Stimulated activated CD8-positive, alpha-beta memory T cell treated with anti-CD3 and anti-CD28 coated beads, Interleukin-15, amount 100 ng/mL, for 24 hours (primary cell): Measurements from ENCODE around the gene ELMO2.

Experiments used
- DNase-seq: peaks from one replicate; pipeline ENCODE4 v3.0.0-alpha.2; 2020; ENCODE audit warnings: low read depth

The ELMO2 gene

GRCh38 chr20:46330831-46331371 lies 75.5 kb downstream of the ELMO2 start:
- no peak for DNase-seq

- DNase-seq: no peak
These were observed 76.2 kb downstream of the ELMO2 start for GRCh38 chr20:46330072-46330763.

GRCh38 chr20:46328200-46328882 lies 78.1 kb downstream of the ELMO2 start:
- no peak for DNase-seq

DNA sequence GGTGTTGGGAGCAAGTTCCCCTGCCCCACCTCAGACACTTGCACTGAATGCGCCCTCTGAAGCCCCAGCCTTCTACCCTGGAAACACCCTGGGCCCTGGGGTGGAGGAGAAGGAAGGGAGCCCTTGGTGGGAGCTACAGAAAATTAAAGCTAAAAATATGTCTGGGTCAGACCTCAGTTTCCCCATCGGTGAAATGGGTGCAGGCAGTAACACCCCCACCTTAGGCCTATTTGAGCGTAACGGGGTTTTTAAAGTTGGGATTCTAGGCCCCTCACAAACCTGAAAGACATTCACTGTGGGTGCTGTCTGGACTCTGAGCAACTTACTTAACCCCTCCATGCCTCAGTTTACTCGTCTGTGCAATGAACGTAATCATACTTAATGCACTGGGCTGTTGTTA lies 78.9 kb downstream of the ELMO2 start:
- DNase-seq: no peak

DNA sequence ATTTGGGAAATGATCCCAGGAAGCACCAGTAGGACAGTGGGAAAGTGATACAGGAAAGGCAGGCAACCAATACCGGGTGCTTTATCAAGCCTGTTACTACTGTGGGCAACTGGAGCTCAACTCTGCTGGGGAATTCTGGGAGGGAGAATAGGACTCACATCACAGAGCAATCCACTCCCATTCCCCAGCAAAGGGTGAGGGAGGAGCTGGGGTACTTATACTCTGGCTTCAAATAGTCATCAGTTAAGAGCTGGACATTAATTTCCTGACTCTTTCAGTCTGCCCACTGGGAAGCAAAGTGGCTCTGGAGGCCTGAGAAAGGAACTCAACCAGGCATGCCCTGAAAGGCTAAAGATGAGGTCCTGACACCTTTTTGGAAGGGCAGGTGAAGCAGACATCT lies 80.6 kb downstream of the ELMO2 start:
- no peak for DNase-seq

DNA sequence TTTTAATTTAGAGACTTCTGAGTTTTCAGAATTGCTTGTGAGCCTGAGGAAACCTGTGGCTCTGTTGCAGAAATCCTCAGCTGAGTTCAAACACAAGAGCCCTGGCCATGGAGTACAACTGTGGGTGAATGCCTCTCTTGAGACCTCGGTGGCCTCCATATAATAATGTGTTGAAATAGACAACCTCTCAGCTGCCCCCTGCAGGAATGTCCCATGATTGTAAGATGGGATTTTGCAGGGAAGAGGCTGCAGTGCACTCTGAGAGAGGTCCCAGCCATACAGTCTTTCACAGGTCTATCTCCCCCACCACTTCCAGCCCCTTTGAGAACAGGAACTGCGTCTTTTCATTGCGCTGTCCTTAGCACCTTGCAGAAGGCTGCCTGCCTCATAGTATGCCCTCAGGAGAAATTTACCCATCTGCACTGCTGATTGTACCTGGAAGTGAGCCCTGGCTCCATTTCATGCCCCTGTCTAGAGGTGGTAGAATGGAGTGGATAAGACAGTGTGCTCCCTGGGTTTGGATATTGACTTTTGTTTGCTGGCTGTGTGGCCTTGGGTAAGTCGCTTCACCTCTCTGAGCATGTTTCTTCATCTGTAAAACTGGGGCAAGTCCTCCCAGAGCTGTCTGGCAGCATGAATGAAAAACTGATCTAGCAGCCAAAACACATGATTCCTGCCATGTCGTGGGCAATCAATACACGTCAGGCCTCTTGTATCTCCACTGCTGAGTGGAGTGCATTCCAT lies 81.3 kb downstream of the ELMO2 start:
- DNase-seq: no peak

GRCh38 chr20:46324379-46324778 lies 82.0 kb downstream of the ELMO2 start:
- no peak for DNase-seq

- DNase-seq: no peak
These were observed 82.9 kb downstream of the ELMO2 start for GRCh38 chr20:46323557-46323956.

DNA sequence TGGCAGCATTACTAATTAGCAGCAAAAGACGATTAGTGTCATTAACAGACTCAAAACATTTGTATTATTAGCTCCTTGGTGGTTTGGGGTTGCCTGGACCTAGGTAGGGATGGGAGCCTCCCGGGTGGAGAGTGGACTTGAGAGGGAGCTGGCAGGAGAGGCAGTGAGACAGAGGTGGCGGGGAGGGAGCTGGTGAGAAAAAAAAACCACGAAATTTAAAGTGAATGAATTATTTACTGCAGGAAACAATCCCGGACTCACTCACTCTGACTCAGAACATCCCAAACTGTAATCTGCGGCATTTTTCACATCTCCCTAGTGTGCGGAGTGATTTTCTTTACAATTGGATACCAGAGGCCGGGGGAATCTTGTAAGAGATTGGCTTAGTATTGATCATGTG lies 83.8 kb downstream of the ELMO2 start:
- no peak for DNase-seq

- no peak for DNase-seq
These were observed 88.7 kb downstream of the ELMO2 start for GRCh38 chr20:46317685-46318177.

DNA sequence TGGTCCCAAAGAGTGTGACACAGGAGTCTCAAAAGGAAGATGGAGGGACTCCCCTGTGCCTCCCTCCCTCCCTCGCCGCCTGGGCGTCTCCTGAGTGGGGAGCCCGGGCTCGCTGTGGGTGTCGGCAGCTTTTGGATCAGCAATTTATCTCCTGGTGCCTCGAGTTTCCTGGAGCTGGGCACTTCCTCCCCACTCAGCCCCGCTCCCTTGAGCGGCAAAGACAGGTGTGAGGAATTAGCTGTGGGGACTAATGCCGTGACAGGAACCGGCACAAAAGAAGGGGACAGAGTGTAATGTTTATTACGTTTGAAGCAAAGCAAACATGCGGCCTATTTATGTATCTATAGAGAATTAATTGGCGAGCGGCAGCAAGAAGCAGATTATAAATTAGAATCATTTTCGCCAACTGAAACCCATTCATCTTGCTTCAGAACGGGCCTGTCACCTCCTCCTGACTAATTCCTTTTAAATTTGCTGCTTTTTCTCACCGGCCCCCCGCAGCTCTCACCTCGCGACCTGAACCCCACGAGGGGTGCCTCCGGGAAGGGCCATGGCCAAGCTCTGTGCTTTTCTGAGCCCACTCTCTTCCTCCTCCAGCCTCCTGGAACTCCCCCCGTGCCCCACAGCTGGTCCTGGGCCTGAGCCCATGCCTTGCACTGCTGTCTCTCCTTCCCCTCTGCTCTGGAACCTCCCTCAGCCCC lies 89.3 kb downstream of the ELMO2 start:
- DNase-seq: no peak
